ENCODE measurements around the gene PCSK4.
"Not testable (repeated sequence)": the region's sequence is repeated elsewhere in the genome, so short reads cannot be mapped to it uniquely, and the experiment has no call there.

PCSK4 gene

DNA sequence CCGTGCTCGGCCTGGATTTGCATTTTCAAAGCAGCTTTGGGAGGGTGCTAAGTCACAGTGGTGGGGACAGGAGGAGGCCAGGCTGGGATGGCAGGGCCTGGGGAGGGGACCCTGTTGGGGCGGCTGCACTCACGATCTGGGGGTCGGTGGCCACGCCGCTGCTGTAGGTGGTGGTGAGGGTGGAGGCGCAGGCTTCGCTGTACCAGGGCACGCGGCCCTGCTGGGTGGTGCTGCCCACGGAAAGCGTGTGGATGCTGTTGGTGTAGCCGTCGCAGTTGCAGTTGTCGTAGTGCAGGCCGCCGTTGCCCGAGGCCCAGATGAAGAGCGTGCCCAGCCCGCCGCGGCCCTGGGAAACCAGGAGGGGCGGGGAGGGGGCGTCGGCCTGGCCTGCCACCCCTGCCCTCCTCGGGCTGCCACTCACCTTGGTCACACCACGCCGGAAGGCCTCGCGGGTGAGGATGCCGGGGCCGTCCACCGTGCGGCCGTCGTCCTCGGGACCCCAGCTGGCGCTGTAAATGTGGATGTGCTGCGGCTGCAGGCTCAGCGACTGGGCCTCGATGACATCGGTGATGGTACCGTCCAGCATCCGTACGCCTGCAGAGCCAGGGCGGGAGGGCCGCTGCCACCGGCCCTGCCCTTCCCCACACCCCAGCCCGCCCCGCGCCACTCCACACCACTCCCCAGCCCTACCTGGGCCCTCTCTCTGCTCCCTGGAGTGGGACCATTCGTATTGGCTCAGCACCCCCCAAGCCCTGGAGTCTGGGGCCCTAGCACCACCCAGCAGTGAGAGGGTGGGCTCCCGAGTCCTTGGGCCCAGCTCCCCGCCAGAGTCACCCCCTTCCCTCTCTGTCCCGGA, 3.2 kb downstream of the PCSK4 start:
- no peak for DNase-seq

DNA sequence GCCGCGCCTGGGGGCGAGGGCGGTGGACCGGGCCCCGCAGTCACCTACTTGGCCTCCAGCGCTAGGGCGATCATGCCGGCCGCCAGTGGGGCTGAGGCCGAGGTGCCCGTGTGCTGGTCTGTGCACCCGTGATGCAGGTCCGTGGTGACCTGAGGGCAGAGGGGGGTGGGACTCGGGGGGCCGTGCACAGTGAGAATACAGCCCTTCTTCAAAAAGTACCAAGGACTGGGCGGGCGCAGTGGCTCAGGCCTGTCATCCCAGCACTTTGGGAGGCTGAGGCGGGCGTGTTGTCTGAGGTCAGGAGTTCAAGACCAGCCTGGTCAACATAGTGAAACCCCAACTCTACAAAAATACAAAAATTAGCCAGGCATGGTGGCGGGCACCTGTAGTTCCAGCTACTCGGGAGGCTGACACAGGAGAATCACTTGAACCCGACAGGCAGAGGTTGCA, 6.1 kb downstream of the PCSK4 start:
- no peak for DNase-seq

DNA sequence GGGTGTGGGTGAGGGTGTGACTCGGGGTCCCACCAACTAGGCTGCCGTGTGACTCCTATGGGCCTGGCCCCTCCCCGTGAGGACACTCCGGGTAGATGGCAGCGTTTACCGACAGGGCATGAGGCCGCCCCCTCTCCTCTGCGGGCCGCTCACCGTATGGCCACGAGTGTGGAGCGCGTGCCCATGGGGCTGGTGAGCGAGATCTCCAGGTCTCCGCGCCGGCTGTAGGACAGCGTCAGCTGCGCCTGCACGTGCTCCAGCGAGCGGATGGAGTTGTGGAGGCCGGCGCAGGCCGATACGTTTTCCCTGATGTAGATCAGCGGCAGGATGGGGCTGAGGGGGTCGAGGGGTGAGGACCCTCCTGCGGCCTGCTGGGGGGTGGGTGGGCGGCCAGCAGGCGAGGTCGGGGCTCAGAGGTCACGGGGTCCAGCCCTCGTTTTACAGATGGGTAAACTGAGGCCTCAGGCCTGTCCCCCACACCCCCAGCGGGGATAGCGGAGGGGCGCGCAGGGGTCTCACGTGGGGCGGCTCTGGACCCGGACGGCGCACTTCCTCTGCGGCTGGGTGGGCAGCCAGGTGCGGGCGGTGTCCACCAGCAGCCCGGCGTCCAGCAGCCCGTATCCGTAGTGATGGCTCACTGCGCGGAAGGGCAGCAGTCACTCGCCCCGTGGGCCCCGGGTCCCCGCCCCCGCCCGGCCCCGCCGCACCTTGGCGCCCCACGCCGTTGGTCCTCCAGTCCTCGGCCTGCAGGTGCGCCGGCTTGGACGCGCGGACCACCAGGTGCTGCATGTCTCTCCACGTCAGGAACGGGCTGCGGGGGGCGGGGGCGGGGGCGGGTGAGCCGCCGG, 6.8 kb downstream of the PCSK4 start:
- DNase-seq: no peak

DNA sequence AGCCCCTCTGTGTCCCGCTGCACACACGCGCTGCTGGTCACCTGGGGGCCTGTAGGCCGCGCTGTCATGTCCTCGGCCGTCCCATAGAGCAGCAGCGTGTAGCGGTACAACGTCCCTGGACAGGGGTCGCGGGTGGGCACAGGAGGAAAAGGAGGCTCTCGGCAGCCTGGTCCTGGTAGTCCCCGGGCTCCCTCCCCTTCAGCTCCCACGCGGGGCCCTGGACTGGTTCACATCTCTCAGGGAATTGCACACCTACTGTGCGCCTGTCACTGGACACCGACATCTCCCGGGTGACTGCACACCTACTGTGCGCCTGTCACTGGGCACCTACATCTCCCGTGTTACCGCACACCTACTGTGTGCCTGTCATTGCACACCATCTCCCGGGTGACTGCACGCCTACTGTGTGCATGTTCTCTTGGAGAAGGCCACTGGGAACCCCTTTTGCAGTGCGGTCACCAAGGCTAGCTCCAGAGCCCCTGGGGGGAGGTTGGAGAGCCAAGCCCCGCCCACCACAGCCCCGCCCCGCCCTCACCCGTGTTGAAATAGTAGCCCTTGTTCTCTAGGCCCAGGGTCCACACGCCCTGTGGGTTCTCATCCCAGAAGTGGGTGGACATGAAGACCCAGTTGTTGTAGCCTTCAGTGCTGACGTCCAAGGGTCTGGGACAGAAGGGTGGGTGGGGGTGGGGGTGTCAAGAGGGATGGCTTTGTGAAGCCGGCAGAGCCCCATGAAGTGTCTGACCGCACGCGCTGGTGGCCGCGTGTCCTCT, 7.6 kb downstream of the PCSK4 start:
- DNase-seq: no peak

DNA sequence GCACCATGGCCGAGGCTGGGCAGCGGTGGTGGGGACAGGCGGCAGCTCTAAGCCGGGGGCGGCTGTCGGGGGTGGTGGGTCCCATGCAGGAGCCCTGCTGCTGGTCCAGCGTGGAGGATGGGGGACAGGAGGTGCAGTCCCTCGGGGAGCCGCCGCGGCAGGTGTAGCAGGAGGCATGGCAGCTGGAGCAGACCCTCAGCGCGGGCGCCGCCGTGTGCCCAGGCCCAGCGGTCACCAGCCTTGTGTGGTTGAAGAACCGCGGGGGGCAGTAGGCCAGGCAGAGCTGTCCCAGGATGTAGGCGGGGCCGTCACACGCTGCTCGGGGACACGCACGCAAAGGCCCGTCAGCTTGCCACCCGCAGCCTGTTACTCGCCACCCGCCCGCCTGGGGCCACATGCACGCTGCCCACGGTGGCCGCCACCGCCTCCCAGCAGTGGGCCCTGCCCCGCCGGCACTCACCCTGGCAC, 8.2 kb downstream of the PCSK4 start:
- DNase-seq: no peak

DNA sequence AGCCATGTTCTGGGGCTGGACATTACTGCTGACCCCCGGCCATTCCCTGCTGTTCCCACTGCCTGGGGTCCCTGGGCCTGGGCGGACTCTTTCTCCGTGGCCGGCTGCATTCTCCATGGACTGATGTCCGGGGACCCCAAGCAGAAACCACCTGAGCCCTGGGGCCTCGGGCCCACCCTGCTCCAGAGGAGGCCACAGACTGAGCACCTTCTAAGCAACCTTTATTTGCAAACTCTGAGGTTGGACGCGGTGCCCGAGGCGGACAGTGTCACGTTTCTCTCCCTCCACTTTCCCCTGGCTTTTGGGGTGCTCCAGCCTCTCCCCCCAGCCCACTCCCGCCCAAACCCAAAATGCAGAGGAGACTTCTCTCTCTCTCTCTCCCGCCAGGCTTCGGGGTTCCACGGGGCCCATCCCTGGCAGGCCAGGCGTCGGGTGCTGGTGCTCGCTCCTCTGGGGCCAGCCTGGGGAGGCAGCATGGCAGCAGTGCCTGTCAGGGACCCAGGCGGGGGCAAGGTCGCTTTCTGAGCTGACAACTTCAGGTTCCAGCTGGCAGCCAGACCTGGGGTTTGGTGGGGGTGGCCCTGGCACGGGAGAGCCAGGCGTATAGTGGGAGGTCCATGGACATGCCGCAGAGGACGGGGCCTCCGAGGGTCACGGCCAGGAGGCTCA, 8.8 kb downstream of the PCSK4 start:
- DNase-seq: no peak

DNA sequence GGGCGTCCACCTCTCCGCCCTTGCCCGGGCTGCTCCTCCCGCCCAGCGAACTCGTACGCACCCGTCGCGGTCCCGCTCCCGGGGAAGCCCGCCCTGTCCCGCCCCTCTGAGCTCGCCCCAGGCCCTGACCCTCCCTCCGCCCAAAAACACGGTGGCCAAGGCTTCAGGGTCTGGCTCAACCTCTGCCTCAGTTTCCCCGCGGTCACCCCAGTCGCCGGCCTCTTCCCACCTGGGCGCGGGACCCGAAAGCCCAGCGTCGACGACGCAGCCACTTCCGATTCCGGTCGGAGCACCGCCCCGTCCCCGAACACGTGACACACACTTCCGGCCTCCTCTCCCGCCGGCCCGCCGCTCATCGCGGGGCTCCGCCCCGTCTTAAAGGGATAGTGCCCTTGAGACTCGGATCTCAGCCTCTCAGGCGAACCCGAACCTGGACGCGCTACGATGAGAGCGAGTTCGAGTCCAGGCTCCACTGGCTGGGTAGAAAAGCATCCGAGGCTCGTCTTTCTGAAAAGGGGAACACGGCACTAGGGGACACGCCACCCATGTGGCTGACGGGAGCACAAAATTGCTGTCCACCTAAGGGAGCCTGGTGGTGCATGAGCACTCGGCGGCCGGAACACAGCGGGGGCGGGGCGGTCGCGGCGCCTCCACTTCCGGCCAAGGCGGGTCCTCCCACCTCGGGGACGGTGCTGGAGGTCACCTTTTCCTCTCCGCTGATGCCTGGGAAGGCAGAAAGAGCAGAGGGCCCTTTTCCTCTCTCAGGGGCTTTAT, 11.0 kb downstream of the PCSK4 start, which contains the start of gene C19orf25:
C19orf25 (minus strand) TSS at position 282 of the 774 bp plus-strand sequence. CDS start 312 bp downstream, outside the sequence.
- DNase-seq: peak; percentile 79 to 92

DNA sequence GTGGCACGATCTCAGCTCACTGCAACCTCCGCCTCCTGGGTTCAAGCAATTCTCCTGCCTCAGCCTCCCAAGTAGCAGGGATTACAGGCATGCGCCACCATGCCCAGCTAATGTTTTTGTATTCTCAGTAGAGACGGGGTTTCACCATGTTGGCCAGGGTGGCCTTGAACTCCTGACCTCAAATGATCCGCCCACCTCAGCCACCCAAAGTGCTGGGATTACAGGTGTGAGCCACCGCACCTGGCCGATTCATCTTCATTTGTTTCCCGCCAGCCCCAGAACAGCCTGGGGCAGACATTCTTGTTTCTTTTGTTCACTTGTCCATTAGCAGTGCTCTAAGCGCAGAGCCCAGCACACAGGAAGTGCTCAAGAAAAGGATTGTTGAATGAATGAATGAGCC, 13.1 kb downstream of the PCSK4 start:
- DNase-seq: not testable (repeated sequence)

DNA sequence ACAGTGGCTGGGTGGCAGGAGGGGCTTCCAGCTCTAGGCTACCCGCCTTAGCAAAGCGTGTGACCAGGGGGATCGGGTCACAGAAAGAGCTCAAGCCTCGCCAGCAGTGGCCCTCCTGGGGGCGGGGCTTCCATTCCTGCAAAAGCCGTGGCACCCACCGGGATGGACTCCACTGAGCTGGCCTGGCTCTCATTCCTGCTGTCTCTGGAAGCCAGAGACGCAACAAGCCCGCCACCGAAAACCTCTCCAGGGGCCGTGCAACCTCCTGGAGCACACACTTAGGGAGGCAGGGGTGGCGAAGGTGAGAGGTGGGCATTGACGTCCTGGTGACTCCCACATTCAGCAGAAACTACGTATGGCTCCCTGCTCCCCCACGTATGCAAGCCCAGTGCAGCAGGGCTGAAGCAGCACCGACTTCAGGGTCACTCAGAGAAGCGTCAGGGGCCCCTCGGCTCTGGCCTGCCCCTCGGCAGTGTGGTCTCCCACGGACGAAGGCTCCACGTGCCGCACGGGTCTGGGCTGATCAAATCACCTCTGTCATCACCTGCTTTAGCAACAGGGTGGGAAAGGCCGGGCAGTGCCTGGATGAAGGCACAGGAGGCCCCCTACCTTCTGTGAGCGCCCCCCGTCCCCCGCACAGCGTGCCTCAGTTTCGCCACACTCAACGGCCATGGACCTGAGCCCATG, 14.3 kb downstream of the PCSK4 start:
- no peak for DNase-seq

DNA sequence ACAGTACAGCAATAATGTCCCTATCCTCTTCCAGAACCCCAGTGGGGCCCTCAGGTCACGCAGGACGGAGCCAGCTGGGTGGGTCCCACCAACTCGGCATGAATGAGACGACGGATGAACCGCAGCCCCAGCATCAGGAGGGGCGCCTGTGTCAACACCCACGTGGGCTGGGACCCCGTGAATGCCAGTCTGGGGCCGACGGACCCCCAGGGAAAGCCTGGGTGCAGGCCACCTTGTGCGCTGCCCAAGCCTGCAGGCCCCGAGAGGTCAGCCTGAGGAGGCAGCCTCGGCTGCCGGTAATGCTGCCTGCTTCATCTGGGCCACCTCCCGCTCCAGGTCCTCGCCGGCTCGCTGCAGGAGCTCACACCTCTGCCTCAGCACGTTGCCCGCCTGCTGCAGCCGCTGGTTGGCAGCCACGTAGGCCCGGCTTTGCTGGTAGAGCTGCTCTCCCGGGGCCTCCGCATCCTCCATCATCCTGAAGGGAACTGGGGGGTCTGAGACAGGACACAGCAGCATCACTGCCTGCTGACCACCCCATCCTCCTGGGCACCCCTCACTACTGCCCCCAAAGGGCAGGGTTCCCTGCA, 15.3 kb downstream of the PCSK4 start:
- no peak for DNase-seq

DNA sequence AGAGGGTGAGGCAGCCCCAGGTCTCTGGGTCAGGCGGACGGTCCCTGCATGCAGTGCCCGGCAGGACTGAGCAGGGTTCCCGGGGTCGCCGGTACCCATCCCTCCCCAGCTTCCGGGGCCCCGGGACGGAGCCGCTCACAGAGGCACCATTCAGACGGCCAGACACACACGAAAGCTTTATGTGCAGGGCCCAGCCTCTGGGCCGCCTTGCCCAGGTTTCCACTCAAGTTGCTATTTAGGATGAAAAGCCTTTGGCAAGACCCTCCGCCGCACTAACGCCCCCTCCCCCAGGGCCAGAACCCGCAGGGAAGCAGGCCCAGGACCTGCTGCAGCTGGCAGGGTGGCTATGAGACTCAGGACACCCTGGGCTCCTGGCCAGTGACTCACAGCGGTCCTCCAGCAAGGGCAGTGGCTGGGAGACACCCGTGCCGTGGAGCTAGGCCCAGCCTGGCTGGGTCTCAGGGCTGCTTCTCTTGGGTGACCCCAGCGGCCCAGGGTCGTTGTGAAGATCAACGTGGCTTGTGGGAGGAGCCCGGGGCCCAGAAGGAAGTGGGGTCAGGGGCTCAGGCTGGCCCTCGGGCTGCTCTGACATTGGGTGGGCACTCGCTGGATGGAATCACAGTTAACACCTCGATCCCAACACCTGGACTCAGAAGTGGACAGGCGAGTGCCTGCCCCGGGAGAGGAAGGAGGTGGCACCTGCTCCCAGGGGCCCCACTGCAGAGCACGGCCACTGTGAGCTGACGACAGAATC, 16.0 kb downstream of the PCSK4 start:
- DNase-seq: no peak

DNA sequence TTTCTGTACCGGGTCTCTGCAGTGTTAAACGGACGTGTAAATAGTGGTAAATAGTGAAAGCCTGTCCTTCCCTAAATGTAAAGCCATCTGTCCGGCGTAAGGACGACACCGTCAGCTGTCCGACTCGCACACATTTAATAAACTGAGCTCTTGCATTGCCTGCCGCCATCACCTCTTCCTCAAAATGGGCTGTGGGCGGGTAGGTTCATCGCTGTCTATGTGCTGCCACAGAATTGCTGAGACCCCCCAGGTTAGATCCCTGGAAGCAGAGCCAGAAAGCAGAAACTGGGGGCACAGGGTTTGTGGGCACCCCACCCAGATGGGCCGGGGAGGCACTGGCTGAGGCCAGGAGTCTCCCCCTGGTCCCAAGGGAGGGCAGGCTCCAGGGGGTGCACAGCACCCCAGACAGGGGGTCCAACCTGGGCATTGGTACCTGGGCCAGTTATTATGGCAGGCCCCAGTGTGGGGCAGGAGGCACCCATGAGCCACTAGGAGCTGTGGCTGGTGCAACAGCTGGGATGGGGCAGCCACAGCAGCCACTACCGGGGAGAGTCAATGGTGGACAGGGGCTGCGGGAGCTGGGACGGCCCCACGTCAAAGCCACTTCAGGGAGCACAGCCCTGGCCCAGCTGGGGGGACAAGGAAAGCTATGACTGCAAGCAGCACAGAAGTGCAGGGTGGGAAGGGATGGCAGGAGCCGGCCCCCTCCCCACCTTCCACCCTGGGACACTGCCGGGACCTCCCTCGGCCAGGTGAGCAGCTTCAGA, 16.9 kb downstream of the PCSK4 start:
- no peak for DNase-seq

DNA sequence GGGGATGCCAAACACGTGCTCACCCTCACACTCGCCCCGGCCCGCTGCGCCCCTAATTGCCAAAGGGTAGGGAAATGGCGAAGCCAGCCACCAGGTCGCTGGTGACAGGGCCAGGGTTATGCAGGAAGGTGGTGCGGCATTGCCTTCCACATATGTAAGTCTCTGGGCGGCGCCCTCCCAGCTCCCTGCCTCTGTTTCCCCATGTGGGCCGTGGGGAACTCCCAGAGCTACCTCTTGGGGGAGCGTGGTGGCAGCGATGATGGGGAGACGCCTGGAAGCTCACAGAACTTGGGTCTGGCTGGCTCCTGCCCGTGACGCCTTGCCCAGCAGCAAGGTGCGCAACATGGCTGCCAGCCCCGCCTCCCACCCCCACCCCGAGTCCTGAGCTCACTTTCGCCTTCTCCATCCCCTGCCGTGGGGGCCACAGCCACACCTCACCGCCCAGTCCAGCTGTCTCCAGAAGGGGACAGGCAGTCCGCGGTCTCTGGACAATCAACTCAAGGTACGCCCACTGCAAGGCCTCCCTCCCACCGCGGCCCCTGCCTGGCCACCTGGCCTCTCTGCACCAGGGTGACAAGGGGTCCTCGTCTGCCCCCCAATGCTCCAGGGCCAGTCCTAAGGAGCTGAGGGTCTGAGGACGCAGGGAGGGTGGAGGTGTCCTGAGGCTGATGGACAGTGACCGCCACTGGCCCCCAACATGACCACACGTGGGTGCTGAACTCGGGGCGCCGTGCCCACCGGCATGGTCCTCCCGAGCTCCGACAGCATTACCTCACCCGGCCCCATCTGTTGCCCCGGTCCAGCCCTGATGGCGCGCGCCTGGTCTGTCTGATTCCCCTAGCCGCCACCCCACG, 17.7 kb downstream of the PCSK4 start:
- DNase-seq: no peak

DNA sequence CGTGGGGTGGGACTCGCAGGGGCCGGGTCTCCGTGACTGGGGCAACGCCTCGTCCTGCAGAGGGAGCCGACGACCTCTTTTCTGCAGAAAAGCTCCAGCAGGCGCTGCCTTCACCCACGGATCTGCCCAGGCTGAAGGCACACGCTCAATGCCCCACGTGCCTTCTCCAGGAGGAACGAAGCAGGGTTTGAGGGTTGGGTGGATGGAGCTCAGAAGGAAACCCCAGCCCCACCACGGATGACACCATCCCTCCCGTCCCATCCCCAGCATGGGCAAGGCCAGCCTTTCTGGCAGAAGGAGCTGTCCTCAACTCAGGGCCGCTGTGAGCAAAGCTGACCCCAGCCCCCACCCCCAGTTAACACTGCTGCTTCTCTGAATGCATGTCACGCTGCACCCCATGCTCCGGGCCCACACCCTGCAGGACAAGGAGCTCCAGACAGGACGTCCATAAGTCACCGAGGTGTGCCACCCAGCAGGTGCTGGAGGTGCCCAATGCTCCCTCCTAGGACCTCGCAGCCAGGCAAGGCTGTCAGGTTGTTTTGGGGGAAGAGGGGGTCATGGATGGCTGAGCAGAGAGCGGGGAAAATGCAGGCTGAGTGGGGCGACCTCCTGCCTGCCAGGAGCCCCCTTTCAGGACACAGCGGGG, 18.5 kb downstream of the PCSK4 start:
- DNase-seq: no peak

DNA sequence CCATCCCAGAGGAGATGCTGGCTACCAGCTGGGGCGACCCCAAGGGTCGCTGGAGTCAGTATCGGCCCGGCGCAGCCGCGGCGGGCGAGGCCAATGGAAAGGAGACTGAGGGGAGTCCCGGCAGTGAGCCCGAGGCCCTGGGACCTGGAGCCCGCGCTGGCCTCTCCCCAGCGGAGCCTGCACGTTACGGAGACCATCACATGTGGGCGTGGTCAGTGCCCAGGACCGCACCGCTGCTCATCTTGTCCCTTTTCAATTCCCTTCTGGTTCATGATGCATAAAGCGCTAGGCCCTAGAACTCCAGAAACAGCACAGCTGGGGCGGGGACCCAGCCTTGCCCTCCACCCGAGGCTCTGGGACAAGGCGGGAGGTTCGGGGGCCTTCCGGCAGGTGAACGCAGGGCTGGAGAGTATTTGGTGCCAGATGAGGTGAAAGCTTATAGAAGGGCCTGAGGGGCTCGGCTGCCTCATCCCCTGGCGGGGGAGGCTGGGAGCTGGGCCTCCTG, 19.1 kb downstream of the PCSK4 start:
- no peak for DNase-seq

DNA sequence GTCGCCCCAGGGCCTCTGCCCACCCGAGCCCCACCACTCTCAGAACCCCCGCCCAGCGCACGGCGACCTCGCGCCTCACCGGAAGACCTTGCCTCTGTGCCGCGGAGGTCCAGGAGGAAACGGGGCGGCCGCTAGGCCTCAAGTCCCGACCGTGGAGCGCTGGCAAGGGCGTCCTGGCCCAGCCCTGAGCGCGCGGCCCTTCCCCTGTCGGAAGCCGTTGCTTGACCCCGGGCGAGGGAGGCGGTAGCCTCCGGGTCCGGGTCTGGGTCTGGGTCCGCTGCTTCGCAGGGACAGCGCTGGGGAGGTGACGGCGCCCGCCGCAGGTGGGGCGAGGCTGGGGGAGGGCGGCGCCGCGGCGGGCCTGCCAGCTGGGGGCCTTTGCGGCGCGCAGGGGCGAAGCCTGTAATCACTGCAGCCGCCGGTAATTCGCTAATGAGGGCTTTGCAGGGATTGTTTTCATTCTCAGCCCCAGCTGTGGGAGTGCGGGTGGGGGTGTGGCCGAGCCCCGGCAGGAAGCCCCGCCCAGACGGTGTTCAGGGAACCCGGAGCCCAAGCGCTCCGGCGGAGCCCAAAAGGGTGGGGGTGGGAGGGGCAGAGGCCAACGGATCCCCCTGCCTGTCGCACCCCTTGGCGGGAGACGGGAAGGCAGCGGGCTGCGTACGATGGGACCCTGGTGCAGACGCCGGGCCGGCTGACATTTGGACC, 19.7 kb downstream of the PCSK4 start:
- DNase-seq: no peak

DNA sequence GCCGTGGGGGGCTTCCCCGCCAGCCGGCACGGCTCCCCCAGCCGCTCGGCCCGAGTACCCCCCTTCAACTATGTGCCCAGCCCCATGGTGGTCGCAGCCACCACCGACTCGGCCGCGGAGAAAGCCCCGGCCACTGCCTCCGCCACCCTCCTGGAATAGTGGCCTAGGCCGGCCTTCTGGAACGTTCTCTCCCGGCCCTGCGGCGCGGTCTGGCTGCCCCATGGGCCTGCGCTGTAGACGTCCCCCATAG, 20.2 kb downstream of the PCSK4 start:
- no peak for DNase-seq

All from bone marrow (tissue), 2 donors.